GM18909 (cell line): Measurements from ENCODE around the gene SARDH.

Experiments
- ATAC-seq: cut with Tn5 transposase; IDR thresholded peaks from one replicate; pipeline ENCODE4 v1.9.1; 2021; ENCODE audit warnings: mild to moderate bottlenecking; ENCODE audit not compliant: unreplicated experiment, poor library complexity

The SARDH gene

GRCh38 chr9:133707065-133707762 lies 30.9 kb downstream of the SARDH start:
- ATAC-seq: no peak

DNA sequence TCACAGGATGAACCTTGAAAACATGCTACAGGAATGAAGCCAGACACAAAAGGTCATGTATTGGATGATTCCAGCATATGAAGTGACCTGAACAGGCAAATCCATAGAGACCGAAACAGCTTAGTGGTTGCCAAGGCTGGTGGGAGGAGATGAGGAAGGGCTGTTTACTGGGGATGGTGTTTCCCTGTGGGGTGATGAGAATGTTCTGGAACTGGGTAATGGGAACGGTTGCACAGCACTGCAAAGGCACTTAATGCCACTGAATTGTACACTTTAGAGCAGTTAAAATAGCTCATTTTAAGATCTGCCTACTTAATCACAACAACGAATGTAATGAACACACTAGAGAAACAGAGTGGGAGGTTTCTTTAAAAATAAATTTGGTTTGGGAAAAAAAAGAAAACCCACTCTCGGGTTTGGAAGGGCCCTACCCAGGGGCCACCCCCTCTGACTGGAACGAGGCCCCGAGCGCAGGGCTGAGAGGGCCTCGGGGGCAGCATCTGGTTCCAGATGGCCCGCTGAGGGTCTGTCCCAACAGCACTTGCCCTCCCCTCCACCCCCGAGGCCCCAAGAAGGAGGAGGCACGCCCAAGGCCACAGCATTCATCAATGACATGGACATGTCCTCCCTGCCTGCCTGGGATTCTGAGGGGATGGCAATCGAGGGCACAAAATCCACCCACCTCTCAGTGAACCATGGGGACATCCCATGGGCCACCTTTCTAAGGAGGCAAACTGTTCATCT lies 31.7 kb downstream of the SARDH start:
- ATAC-seq: no peak

DNA sequence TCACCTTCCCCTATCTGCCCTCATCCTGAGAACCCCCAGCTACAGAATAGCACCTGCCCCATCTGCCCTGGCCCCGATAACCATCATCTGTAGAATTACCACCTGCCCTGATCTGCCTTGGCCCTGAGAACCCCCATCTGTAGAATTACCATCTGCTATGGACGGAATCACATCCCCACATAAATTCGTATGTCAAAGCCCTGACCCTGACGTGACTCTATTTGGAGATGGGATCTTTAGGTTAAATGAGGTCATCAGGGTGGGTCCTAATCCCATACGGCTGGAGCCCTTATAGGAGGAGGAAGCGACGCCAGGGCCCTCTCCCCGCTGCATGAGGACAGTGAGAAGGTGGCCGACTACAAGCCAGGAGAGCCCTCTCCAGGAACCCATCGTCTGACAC lies 32.6 kb downstream of the SARDH start:
- no peak for ATAC-seq

DNA sequence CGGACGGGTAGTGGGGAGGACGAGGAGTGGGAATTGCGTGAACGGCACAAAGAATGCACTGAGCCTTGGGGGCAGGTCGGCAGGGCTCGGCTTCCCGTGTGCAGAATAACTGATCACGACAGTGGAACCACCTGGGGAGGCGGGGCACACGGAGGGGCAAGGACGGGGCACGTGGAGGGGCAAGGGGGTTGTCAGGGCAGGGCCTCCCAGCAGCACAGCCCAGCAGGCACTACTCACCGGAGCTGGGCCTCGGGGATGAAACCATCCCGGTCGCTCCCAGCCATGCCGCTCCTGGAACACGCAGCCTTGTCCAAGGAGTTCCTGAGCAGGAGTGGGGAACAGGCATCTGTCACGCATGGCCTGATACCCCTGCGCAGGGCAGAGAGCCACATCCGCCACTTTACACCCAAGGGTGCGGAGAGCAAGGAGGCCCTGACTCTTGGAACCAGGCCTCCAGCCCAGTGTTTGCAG lies 33.4 kb downstream of the SARDH start:
- ATAC-seq: no peak

DNA sequence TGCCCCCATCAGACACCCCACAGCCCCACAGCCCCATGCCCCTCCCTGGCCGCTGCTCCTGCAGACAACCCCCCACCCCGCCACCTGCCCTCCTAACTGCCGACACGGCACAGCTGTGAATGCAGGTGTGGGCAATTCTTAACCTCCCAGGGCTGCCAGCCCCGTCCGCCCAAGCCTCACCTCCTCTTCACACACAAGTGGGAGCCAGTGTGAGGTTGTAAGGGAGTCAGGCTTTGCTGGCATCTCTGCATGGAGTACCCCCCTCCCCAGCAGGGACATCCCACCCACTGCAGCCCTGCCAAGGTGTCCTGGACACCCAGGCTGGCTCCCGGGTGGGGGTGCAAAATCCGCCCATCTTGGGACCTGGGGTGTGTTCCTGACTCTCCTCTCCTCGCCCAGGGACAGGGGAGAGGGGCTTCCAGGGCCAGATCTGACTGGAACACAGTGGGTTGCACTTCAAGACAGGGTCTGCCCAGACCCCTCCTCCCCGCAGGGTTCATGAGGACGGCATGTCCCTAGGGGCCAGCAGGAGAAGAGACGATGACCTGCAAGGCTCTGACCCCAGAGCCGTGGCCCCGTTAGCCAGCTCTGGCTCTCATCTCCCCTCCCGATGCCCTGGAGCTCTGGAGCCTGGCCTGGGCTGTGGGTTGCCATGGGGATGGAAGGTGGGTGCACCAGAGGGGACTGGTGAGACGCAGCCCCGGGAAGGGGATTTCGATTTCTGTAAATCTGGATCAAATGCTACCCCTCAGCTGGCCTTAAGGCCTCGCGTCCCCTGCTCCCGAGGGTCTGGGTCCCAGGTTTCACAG lies 34.4 kb downstream of the SARDH start:
- ATAC-seq: no peak

GRCh38 chr9:133702798-133703590 lies 35.2 kb downstream of the SARDH start:
- ATAC-seq: no peak

- no peak for ATAC-seq
These were observed 36.0 kb downstream of the SARDH start for GRCh38 chr9:133701981-133702797.

DNA sequence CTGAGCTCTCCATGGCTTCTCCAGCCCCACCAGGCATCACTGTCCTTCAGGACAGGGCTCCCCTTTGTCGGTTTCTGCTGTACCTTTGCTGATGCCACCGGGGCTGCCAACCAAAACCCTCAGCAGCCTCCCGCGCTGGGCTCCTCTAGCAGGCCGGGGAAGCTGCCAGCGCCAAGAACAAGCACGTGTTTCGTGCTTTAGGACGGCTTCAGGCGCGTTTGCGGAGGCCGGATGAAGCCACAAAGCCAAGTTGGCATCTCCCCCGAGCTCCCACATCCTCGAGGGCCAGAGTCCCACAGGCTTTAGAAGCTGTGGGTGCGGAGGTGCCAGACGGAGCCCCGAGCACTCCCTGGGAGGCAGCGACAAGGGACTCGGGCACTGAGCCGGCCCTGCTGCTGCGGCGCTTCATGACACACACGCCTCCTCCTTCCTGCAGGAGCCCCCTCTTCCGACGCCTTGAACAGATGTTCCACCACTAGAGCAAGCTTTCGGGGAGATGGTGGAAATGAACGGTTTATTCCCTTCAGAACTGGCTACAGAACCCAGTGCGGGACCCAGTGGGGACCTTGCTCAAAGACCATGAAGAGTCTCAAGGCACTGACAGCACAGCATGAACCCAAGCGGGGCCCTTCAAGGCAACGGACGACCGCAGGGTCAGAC lies 36.7 kb downstream of the SARDH start:
- ATAC-seq: no peak

DNA sequence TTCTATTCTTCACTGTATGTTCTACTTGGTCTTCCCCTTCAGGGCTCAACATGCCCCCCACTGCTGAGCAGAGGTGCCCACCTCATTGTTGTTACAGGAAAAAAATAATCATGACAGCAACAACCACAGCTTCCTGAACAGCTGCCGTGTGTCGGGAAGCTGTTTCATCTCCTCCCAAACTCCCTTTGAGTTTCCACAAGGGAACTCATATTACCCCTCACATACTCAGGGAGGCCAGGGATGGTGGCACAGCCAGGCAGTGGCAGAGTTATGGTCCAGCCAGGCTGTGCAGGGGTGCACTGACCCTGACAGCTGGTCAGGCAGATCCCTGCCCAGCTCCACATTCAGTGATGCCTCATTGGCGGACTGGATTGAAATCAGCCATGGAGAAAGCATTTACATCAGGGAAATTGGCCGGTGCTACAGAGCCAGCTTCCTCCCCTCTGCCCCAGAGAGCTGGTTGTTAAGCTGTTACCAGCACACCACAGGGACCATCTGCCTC lies 37.3 kb downstream of the SARDH start:
- ATAC-seq: no peak

- no peak for ATAC-seq
These were observed 38.6 kb downstream of the SARDH start for GRCh38 chr9:133699546-133699945.

DNA sequence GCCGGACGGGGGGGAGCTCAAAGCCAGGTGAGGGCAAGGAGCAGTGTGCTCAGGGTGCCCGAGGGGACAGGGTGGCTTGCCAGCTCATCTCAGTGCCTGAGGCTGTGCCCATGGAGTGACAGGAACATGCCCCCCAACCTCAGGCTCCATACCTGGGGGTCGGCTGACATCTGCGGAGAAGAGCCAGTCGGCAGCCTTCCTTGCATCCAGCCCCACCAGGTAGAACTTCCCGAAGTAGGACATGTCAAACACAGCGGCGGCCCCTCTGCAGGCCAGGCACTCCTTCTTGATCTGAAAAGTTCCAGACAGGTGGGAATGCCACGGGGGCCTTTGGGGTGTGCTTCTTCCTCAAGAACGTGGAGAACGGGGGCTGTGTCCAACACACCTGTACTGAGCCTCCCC lies 42.1 kb downstream of the SARDH start:
- ATAC-seq: no peak

DNA sequence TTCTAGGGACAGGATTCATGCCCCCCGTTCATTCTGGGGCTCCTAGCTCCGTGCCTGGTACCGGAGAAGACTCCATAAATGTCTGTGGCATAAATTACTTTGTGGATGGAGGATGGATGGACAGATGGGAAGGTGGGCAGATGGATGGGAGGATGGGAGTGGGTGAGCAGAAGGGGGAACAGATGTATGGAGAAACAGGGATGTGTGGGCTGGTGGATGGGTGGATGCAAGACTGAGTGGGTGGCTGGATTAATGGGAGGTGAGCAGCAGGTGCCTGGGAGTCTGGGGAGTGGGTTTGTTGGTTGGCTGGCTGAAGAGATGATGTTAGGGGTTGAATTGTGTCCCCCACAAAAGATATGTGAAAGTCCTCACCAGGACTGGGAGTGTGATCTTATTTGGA lies 43.5 kb downstream of the SARDH start:
- ATAC-seq: no peak

- ATAC-seq: no peak
These were observed 44.2 kb downstream of the SARDH start for GRCh38 chr9:133693703-133694529.

DNA sequence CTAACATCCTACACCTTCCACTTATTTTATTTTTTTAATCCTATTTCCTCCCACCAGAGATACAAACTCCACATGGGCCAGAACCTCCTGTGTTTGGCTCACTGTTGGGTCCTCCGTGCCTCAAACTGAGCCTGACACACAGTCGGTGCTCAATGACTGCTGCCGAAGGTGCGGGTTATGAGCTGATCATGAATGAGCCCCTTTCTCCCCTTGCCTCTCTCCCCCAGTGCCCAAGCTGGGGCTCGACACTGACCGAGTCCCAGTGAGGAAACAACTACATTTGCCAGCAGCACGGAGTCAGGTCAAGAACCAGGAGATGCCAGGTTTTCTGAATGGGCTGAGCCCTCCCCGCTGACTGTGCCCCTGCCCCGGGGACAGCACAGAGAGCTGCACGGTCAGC lies 45.0 kb downstream of the SARDH start:
- ATAC-seq: no peak

GRCh38 chr9:133692364-133692985 lies 45.7 kb downstream of the SARDH start:
- no peak for ATAC-seq

DNA sequence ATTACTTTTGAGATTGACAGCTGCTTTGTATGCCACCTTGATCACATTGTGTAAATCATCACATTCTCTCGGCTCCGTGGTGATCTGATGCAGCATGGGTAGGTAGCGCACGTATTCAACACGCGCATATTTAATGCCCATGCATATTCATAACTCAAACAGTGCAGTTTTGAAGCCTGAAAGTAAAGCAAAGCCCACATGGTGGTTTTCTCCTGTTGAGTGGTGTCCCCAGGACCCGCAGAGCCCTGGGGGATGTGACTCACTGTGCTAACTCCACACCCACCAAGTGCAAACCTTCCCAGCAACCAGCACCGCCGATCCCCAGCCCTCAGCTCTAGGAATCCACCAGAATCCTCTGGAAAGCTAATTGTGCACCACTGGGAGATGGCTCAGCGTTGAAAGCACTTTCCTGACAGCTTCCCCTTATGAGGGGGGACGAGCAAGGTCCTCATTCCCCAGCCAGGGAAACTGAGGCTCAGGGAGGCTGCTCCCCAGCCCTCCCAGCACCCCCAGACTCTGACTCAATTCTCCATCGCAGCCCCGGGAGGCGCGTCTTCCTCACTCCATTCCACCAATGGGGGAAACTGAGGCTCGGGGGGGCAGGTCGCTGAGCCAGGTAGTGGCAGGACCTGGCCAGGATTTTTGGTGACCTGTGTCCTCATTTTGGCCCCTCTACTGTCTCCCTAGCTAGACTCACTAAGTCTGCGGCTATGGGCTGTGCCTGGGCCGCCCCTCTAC lies 46.4 kb downstream of the SARDH start:
- ATAC-seq: no peak

DNA sequence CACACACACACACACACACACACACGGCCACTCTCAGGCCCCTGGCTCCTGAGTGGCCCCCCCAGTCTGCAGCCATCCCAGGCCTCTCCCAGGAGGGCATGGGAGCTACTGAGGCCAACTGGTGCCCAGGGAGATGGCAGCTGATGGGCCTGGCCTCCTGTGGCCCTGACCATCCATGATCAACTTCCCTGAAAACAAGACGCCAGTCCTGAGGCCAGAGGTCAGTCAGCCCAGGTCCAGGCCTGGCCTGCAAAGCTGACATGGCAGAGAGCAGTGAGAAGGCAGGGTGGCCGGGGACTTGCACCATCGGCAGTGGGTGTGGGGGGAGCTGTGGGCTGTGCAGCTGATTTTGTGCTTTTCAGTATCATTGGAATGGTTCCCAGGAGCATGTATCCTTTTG lies 47.0 kb downstream of the SARDH start:
- no peak for ATAC-seq
